ENCODE results near the gene SLC10A6.

The SLC10A6 gene

GRCh38 chr4:86855572-86855971, 6.4 kb upstream of the SLC10A6 start:
- no peak for DNase-seq (ENCODE audit: low read depth, low spot score)
- no peak overlapping the region for H3K4me3 ChIP-seq (ENCODE audit: low read length)

GRCh38 chr4:86853209-86853608, 4.0 kb upstream of the SLC10A6 start:
- H3K4me3 ChIP-seq (ENCODE audit: low read length), result no peak overlapping the region

GRCh38 chr4:86848136-86848535, 1.0 kb downstream of the SLC10A6 start:
- no peak for DNase-seq (ENCODE audit: low read depth, low spot score)
- H3K4me3 ChIP-seq (ENCODE audit: low read length), result no peak overlapping the region

More at GRCh38 chr4:86853209-86853608, 4.0 kb upstream of the SLC10A6 start:
- no peak for DNase-seq (ENCODE audit: low read depth, low spot score)

- DNase-seq (ENCODE audit: low read depth, low spot score), result no peak
- no peak overlapping the region for H3K4me3 ChIP-seq (ENCODE audit: low read length)
These were observed 1.6 kb downstream of the SLC10A6 start for GRCh38 chr4:86847571-86847970.

DNA sequence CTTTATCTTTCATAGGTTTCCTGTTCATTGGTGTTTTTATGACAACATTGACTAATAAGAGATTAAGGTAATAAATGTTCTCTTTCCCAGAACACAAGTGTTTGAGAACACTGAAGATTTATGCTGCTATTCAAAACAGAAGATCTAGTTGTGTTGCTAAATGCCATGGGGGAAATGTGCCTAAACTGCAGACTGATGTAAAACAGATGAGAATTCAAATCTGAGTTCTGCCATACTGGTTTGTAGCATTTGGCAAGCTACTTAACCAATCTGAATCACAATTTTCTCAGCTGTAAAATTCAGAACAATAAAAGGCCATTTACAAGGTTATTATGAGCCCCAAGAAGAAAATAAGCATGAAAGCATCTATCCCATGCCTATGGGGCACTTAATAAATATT, 2.3 kb downstream of the SLC10A6 start:
- no peak for DNase-seq (ENCODE audit: low read depth, low spot score)
- H3K4me3 ChIP-seq (ENCODE audit: low read length), result no peak overlapping the region

GRCh38 chr4:86845593-86845992, 3.6 kb downstream of the SLC10A6 start:
- DNase-seq (ENCODE audit: low read depth, low spot score), result no peak
- H3K4me3 ChIP-seq (ENCODE audit: low read length), result no peak overlapping the region

GRCh38 chr4:86841309-86841708, 7.9 kb downstream of the SLC10A6 start:
- DNase-seq (ENCODE audit: low read depth, low spot score), result no peak

DNA sequence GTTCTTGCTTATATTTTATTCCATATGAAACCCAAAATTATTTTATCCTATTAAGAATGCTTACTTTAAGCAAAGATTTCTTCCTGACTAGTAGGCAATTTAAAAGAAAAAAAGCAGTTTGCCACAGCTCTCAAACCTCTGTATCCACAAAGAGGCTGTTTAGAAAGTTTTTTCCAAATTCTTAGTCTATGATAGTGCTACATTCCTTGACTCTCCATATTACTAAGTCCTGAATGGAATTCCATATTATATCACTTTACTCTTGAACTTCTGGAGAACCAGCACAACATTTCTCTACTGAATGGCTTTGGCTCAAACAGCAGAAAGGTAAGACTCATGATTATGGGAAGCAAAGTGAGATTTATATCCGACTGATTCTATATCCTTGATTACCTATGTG, 8.3 kb downstream of the SLC10A6 start:
- no peak overlapping the region for H3K4me3 ChIP-seq (ENCODE audit: low read length)
- no peak for DNase-seq (ENCODE audit: low read depth, low spot score)

More at GRCh38 chr4:86841309-86841708, 7.9 kb downstream of the SLC10A6 start:
- H3K4me3 ChIP-seq (ENCODE audit: low read length), result no peak overlapping the region

DNA sequence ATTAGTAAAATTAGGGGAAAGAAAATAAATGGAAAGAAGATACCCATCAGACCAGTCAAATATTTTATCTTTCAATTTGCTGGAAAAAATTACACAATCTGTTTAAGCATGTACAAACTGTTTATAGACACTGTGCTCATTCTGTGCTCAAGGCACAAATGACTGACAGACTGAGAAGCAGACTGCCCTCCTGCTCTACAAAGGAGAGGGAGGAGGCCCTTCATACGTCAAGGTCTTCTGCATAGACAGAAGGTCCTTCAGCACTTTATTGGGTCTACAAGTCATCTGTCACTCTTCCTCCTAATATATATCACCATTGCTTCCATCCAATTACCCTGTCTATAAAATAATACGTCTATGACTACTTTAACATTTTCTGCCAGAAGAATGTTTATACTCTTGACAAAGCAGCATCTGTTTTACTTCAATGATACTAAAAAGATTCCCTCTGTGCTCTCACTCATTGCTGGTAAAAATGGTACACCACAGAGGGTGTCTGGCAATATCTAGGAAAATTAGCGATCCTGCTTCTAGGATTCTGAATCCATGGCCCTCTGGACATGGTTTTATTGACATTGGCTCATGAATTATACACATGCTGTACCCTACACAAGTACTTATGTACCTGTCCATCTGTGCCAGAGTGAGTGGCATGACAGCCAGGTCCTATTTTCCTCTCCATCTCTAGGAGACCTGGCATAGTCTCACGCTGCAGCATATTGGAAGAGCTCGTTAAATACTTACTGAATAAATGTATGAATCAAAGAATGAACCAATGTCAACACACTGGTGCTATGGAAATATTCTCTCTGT, 11.3 kb downstream of the SLC10A6 start:
- no peak overlapping the region for H3K4me3 ChIP-seq (ENCODE audit: low read length)
- no peak for DNase-seq (ENCODE audit: low read depth, low spot score)

DNA sequence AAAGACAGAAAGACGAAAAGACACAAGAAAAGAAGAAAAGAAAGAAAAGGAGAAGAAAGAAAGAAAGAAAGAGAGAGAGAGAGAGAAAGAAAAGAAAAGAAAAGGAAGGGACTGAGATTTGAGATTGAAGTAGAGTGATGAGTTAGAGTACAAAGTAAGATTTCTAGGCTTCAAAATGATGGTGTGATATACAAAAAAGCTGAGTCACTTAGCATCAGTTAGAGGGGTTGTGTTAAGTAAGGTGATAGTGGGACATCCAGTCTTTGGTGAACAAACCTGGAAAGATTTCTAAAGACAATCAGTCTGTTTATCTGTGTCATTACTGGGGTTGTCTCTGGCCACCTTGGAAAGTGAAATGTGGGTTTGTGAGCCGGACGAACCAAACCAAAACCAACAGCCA, 13.5 kb downstream of the SLC10A6 start:
- H3K4me3 ChIP-seq (ENCODE audit: low read length), result no peak overlapping the region
- DNase-seq (ENCODE audit: low read depth, low spot score), result no peak

DNA sequence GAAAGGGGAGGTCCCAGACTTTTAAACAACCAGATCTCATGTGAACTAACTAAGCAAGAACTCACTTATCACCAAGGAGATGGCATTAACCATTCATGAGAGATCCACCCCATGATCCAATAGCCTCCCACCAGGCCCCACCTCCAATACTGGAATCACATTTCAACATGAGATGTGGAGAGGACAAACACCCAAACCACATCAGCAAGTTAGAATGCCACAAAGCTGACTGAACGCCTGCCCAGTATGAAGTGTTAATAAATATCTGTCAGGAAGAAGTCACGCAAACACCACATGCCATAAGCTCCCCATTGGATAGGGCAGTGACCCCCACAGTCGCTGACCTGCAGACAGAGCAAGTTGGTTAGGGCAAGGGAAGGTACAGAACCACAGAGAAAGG, 14.3 kb downstream of the SLC10A6 start:
- no peak for DNase-seq (ENCODE audit: low read depth, low spot score)
- no peak overlapping the region for H3K4me3 ChIP-seq (ENCODE audit: low read length)

- no peak overlapping the region for H3K4me3 ChIP-seq (ENCODE audit: low read length)
- no peak for DNase-seq (ENCODE audit: low read depth, low spot score)
These were observed 15.6 kb downstream of the SLC10A6 start for GRCh38 chr4:86833615-86834014.

- no peak overlapping the region for H3K4me3 ChIP-seq (ENCODE audit: low read length)
- no peak for DNase-seq (ENCODE audit: low read depth, low spot score)
These were observed 17.7 kb downstream of the SLC10A6 start for GRCh38 chr4:86831262-86832130.

- no peak for DNase-seq (ENCODE audit: low read depth, low spot score)
- no peak overlapping the region for H3K4me3 ChIP-seq (ENCODE audit: low read length)
These were observed 23.7 kb downstream of the SLC10A6 start for GRCh38 chr4:86825511-86825910.

DNA sequence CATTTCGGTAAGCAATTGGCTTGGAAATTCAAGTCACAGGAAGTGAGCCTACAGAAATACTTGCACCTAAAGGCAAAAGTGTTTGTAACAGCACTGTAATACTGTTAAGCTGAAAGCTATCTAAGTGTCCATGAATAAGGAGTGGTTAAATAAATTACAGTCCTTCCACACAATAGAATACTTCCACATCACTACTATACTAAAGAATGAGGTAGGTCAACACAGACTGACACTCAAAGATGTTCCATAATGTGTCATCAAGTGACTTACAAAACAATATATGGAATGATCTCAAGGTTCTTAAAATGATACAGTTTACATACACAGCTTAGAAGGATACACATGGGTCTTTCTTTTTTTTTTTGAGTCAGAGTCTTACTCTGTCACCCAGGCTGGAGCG, 27.0 kb downstream of the SLC10A6 start:
- no peak for DNase-seq (ENCODE audit: low read depth, low spot score)

DNA sequence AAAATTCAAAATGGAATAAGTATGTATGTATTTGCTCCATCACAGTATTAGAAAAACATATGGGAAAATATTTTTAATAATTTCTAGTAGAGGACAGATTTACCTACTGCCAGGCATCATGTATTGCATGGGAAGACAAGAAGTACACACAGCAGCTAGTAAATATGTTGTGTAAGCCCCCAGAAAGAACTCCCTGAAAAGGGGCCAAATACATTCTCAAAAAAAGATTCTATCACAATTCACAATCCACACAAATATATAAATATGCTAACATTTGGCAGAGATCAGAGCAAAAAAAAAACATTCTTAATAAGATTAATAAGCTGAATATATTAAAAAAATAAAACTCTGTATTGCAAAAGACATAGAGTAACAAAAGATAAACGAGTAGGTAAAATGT, 28.0 kb downstream of the SLC10A6 start:
- no peak overlapping the region for H3K4me3 ChIP-seq (ENCODE audit: low read length)
- no peak for DNase-seq (ENCODE audit: low read depth, low spot score)

More for the DNA sequence above, 27.0 kb downstream of the SLC10A6 start:
- no peak overlapping the region for H3K4me3 ChIP-seq (ENCODE audit: low read length)

- no peak for DNase-seq (ENCODE audit: low read depth, low spot score)
These were observed 29.6 kb downstream of the SLC10A6 start for GRCh38 chr4:86819561-86819960.

GRCh38 chr4:86818841-86819240, 30.3 kb downstream of the SLC10A6 start:
- H3K4me3 ChIP-seq (ENCODE audit: low read length), result no peak overlapping the region
- DNase-seq (ENCODE audit: low read depth, low spot score), result no peak

More at GRCh38 chr4:86819561-86819960, 29.6 kb downstream of the SLC10A6 start:
- no peak overlapping the region for H3K4me3 ChIP-seq (ENCODE audit: low read length)

DNA sequence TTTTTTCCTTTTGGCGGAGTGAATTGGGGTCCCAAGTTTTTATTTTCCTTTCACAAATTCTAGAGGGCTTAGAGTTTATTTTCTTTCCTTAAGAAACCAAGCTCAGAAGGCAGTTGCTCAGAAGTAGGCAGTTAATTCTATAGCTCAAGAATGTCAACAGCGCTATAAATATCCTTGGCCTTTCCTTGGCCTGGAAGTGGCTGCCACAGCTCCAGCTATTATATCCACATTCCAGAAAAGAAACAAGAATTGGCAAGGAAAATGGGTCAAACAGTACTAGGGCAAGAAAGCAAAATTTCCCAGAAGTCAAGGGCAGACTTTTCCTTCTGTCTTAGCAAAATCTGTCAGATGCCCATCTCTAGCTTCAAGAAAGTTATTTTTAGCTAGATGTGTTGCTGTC, 31.0 kb downstream of the SLC10A6 start:
- DNase-seq (ENCODE audit: low read depth, low spot score), result no peak

More for the DNA sequence above, 31.0 kb downstream of the SLC10A6 start:
- H3K4me3 ChIP-seq (ENCODE audit: low read length), result no peak overlapping the region
